RCC 7860 (cell line): ENCODE data around the gene COL15A1.

ENCODE experiments used
- DNase-seq: peaks from one replicate; pipeline ENCODE4 v3.0.0-alpha.2; 2015; ENCODE audit warnings: low spot score
- FAIRE-seq: peaks from 2 replicates; lab custom pipeline; 2012; peaks lifted over from hg19 to GRCh38; lab: Jason Lieb, UNC

Gene COL15A1

DNA sequence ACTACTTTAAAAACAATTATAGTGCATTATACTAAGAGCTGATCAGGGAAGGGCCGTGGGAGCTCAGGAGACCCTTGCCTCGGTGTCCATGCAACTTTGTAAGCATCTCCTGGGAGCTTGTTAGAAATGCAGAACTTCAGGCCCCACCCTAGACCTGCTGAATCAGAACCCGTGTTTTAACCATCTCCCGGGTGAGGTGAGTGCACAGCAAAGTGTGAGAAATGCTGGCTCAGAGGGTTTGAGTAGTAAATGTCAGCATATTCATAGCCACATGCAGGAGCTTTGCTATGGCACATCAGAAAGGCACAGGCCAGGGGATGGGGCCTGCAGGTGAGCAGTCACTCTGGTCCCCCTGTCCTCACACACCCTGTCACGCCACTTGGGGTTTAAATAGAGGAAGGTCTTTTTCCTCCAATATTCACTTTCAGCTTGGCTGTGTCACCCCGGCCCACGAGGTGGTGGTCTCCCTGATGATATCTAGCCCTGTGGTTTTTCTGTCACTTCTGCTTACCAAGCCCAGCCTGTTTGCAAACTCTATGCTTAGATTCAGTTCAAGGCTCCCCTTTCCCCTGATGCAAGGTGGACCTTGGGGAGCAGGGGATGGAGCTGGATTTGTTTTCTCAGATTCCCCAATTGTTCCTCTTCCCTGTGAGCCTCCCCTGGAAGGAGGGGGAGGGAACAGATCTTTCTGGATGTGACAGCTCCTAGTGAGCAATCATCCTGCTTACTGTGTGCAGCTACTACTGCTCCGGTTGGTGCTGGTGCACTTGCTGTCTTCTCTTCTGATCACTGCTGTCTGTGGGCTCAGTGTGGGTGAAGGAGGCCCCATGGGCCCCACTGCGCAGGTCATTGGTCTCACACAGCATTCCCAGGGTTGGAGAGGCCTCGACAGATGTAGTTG lies 109.4 kb downstream of the COL15A1 start:
- no peak for FAIRE-seq
- DNase-seq: no peak

DNA sequence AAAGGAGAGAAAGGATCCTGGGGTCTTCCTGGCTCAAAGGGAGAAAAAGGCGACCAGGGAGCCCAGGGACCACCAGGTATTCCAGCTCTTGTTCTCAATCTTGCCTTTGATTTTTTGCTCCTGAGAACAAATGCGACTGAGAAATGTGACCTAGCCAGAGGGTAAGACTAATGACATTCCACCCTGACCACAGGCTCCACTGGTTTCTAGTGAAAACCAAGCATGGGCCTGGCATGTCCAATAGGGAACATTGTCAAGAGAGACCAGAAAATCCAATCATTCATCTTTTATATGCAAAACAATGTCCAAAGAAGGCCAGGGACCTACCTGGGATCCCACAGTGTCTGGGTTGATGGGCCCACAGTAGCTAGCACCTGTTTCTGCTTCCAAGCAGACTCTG lies 110.9 kb downstream of the COL15A1 start:
- FAIRE-seq (no peak), DNase-seq (peak; percentile 71)

DNA sequence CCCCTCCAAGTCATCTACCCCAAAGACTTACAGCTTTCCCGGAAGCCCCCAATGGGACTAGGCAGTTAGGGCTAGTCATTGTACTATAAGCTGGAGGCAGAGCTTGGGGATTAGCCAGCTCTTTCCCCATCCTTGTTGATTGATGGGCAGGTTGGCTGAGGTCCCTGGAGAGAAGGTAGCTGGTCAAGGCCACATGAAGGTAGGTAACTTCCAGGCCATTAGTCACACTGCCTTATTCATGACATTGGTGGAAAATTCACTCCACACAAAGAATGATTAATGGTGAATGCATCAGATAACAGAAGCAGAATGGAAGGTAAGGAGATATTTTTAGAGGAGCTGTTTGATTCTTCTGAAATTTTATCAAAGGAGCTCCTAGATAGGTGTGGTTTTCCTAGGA lies 111.7 kb downstream of the COL15A1 start:
- peak; percentile 91 for DNase-seq

DNA sequence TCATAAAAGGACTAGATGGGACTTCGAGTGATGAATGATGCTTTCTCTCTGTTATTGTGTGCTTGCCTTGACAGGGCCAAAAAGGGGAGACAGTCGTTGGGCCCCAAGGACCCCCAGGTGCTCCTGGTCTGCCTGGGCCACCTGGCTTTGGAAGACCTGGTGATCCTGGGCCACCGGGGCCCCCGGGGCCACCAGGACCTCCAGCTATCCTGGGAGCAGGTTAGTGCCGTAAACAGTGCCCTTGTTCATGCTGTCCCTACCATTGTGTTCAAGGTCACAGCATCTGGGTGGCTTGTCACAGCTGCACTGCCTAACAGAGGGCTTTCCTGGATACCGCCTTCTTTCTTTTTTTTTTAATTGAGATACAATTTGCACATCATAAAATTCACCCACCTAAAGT lies 112.5 kb downstream of the COL15A1 start:
- no peak for FAIRE-seq
- DNase-seq: no peak

More for the DNA sequence above, 111.7 kb downstream of the COL15A1 start:
- peak; percentile 73 for FAIRE-seq

DNA sequence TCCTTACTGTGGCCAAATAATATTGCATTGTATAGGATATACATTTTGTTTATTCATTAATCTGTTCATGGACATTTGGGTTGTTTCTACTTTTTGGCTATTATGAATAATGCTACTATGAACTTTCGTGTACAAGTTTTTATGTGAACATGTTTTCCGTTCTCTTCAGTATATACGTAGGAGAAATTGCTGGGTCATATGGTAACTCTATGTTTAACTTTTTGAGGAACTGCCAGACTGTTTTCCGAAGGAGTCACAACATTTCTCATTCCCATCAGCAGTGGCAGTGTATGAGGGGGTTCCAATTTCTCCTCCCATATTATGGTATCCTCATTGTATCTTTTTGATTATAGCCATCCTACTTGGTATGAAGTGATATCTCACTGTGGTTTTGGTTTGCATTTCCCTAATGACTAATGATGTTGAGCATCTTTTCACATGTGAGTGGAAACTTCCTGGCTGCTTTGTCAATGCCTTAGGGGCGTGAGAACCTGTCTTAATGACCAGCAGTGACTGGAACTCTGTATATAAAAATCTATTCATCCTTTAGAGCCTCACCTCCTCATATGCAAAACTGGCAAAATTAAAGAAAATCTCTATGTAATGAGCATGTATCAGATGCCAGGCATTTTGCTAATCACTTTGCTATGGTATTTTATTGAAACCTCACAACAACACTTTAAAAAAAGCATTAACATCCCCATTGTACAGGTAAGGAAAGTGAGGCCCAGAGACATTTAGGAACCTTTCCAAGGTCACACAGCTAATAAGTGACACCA lies 113.4 kb downstream of the COL15A1 start:
- FAIRE-seq: no peak
- peak; percentile 60 for DNase-seq

DNA sequence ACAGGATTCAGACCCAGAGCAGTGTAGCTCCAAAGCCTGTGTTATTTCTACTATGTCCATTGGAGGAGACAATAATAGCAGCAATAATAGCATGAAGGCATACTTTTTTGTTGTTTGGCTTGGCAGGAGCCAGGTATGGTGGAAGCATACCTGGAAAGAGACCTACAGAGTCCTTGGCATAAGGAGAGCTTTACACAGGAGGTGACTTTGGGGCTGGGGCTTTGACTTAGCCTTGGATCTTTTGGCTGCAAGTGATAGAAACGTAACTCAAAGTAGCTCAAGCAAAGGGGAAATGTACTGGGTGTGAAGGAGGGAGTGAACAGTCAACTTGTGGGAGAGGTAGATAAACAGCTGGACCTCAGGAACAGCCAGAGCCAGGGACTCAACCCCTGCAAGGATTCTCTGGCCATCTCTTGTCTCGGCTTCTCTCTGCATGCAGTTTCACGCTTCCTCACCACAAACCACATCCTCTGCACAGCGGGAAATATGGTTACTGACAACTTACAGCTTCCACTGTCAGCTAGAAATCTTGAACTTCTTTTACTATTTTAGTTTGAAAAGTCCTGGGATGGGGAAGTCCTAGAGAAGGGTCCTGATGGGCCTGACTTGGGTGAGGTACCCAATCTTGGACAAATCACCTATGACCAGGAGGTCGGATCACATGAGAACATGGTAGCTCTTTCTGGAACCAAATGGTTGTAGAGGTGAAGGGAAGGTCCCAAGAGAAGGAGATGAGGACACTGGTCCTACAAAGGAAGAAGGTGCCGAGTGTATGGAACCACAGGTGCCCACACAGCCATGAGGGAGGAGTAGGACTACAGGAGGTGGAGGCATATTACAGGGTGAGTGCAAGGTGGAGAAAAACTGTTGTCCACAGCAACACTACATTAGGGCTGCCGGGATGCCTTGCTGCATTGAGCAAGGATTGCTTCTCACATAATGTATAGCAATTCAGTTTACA lies 114.2 kb downstream of the COL15A1 start:
- peak; percentile 73 for FAIRE-seq
- peak; percentile 87 for DNase-seq

DNA sequence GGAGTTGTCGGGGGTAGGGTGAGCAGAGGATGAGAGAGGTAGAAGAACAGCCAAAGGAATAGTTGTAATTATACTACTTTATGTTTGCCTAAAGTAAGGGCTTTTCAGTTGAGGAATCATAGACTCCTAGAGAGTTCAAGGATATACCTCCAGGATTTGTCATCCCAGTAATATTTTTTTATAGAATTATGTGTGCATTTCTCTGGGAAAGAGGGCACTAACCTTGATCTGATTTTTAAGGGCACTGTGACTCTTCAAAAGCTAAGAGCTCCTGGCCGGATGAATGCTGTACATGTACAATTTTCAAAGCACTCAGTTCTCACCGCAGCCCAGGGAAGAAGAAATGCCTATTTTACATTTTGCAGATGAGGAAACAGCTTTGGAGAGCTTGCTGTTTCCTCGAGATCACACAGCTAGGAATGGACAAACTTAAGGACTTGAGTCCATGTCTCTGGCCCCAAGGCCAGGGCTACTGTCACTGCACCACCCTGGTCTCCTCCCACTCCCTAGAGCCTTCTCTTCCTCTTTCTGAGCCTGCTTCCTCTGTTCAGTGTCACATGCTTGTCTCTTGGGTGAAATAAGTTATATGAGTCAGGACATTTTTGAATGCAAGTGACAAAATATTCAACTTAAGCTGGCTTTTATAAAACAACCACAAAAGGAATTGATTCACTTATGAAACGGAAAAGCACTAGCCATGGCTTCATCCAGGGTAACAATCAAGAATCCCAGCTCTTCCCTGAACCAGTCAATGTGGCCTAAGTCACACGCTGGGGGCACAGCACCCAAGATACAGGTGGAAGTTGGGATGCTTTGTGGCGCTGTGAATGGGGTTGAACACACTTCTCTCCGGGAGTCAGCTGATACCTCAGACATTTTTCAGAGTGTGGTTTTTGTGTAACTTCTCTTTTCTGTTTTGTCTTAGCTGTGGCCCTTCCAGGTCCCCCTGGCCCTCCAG lies 115.5 kb downstream of the COL15A1 start:
- FAIRE-seq (no peak), DNase-seq (no peak)

DNA sequence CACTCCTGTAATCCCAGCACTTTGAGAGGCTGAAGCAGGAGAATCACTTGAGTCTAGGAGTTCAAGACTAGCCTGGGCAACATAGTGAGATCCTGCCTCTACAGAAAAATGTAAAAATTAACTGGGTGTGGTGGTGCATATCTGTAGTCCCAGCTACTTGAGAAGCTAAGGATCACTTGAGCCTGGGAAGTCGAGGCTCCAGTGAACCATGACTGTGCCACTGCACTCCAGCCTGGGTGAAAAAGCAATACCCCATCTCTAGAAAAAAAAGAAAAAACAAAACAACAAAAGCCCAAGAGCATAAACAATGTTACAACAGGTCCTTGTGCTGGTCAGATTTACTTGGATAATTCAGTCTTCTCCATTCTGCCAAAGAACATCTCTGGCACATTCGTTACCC lies 116.9 kb downstream of the COL15A1 start:
- FAIRE-seq: no peak
- no peak for DNase-seq

DNA sequence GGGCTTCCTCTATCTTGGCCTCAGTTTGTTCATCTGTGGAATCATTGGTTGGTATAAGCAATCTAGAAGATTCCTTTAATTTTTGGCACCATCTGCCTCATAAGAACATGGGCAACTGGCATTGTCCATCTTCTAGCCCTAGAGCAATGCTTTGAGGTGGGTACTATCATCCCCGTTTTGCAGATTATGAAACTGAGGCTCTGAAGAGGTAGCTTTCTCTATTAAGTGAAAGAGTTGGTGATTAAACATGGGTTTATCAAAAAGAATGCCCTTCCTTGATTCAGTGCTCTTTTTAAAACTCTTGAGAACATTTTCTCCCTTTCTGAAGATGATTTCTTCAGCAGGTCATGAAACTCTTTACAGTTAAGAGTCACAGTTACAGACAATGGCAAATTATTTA lies 118.8 kb downstream of the COL15A1 start:
- DNase-seq (no peak), FAIRE-seq (no peak)

DNA sequence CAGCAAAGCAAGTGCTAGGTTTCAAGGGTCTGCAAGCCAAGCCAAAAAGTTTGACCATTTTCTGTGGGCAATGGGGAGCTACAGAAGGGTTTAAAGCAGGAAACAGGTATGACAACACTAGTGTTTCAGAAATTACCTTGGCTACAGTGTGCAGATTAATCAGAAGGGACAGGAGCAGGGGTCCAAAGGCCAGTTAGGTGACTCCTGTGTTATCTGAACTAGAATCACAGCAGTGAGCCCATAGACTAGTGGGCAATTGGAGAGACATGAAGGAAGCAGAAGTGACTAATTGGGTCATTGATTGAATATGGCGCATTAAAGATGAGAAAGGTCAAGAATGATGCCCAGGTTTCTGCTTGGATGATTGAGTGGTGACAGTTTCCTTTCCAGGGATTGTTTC lies 119.8 kb downstream of the COL15A1 start:
- FAIRE-seq (no peak), DNase-seq (no peak)

DNA sequence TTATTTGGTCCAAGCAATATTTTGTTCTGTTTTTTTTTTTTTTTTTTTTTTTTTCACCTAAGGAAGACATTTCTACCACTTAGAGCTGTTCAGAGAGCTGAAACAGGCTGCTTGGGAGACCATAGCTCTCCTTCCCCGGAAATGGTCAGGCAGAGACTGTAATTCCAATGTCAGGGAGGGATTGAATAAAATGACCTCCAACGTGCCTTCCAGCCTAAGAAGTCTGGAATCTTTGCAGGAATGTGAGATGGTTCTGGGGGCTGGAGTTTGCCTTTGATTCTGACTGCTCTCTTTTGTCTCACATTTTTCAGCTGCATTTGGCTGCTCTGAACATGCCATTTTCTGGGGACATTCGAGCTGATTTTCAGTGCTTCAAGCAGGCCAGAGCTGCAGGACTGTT lies 122.9 kb downstream of the COL15A1 start:
- FAIRE-seq (no peak), DNase-seq (no peak)

DNA sequence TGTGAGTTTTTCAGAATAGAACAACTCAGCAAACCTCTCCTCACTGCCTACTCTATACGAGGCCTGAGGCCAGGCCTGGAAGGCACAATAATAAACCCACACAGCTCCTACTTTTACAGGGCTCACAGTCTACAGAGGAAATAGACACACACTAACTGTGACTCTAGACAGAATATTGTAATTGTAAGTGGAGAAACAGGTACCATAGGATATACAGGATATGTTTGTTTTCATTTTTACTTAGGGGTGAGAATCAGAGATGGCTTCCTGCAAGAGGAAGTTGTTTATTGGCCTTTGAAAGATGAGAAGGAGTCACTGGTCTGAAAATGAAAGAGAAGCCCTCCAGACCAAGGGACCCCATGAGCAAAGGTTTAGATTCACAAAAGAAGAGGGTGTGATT lies 125.4 kb downstream of the COL15A1 start:
- DNase-seq: no peak
- no peak for FAIRE-seq

DNA sequence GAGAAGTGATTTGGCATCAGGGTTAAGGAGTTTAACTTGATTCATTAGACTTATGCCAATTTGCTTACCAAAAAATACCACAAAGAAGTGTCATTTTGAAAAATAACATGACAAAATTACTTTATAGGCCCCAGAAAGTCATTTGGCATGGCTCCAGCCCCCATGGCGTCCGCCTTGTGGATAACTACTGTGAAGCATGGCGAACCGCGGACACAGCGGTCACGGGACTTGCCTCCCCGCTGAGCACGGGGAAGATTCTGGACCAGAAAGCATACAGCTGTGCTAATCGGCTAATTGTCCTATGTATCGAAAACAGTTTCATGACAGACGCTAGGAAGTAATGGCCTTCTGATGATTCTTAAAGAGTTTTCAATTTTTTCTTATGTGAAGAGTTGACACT lies 125.8 kb downstream of the COL15A1 start:
- DNase-seq: no peak
- FAIRE-seq: no peak

DNA sequence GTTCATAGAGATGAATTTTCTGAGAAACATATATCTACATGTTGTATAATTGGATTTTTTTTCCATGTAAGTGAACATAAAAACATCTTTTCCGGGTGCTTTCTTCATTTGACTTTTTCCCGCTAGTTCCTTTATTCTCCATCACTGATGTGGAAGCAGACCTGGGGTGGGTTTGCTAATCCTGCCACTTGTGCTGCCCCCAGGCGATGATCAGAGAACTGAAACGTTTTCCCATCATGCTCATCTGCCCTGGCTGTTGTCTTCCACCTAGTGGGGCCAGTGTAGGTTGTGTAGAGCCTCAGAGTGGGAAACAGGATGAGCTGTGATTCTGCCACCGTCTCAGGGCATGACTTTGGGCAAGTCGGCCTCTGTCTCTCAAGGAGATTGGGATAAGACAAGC lies 127.0 kb downstream of the COL15A1 start:
- DNase-seq: no peak
- no peak for FAIRE-seq

DNA sequence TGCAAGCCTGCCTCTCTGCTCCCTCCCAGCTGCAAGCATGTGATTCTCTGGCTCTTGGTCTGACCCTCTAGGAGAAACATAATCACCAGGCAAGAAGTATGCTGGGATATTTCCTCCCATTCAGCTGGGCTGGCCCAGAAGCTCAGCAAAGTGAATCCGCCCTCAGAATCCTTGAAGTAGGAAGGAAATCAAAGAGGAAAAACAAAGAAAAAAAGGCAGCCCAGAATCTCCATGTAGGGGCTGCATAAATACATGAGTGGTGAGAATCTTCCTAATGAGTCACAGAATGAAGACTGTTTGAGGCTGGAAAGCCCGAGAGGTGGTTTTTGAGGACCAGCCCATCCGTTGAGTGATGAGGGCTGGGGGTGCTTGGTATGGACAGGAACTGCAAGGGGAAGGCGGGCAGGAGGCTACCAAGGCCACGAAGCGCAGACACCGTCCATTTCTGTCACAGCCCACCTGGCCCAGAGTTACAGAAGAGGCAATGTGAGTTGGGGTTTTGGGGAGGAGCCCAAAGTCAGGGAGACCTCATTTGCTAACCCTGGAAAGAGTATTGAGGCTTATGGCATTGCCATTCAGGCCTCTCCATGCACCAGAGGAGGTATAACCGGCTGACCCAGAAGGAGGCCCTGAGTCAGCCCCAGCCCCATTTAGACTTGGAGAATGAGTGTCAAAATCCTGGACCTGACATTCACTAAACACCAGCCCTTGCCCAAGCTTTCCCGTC lies 127.8 kb downstream of the COL15A1 start:
- DNase-seq (no peak), FAIRE-seq (no peak)

DNA sequence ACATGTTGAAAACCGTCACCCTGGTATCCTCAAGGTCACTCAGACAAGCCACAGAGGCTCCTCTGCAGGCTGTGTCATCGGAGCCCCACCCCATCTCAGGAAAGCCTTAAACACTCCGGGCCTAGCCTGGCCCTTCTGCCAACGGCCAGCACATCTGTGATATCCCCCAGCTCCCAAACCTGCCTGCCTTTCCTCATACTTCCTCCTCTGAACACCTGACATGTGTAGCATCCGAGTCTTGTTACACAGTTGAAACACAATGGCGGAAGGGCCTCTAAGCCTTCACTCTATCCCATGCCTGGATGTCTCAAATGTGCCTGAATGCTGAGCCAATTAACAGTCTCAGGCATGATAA lies 128.3 kb downstream of the COL15A1 start:
- DNase-seq (no peak), FAIRE-seq (no peak)

DNA sequence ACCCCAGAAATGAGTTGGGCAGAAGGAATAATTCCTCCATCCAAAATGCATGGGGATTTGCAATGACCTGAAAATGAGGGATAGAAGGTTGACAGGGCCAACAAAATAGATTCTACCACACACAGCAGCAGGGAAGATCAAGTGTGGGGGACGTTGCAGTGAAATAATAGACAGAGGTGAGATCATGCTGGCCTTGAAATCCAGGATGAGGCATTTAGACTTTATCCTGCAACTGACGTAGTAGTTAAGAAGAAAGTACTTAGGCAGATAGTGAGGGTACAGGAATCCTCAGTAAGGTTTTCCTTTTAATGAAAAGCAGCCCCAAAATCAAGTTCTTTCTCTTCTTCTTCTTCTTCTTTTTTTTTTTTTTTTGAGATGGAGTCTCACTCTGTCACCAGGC lies 129.6 kb downstream of the COL15A1 start:
- DNase-seq (no peak), FAIRE-seq (no peak)

DNA sequence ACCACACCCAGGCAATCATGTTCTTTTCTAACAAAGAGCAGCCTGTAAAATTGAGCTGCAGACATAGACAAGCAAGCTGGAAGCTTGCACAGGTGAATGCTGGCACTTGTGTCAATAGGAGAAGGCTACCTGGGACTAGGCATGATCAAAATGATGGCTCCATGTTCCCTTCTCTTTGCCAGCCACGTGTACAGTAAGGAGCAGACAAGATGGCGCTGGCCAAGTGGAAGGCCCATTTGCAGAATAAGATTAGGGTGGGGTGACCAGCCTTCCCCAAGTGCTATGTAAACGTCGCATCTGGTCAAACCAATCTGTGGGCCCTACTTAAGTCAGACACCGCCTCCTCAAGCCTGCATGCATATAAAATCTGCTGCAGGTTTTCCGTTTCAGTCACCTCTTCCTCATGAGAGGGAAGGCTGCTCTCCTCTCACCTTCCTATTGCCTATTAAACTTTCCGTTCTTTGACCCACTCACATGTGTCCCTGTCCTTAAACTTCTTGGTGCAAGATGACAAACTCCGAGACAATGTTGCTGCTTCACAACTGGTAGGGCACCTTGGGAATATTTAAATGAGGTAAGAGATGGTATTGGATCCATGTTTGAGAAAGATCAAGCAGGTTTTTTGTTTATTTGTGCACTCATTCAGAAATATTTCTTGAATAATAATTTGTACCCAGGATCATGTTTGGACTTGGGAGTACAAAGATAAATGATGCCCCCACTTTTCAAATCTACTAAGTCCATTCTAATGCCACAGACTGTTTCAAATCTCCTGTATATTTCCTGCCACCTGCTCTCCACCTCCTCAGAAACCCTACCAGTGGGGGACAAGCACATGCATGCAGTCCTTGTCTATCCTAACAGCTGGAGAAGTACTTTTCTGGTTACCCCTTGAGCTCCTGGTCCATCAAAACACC lies 130.5 kb downstream of the COL15A1 start:
- no peak for DNase-seq
- FAIRE-seq: no peak
